Gastrocnemius medialis (tissue), 4 donors: ENCODE data around the gene LYST.

ENCODE experiments used
- POLR2A ChIP-seq, 2 donors: fragments of 450-650 bp; IDR thresholded peaks; one replicate each; pipeline ENCODE4 v1.6.1; 2017; ENCODE audit warnings: antibody characterized with exemption in 2 of 2, mild to moderate bottlenecking in 2 of 2, moderate library complexity in 2 of 2
- TF ChIP-seq, protein P1 (sequence below), 5 experiments: fragments of 450-650 bp in 3 of 5; fragments of 200-600 bp in 2 of 5; sonication (generic) in 2 of 5; IDR thresholded peaks in 4 of 5; conservative IDR thresholded peaks in 1 of 5; 1 replicate in 4 of 5; 2 replicates in 1 of 5; pipeline ENCODE4 v1.5.1; 2016 to 2019; ENCODE audit warnings: antibody characterized with exemption in 5 of 5, mild to moderate bottlenecking in 3 of 5, moderate library complexity in 3 of 5

GRCh38 chr1:235757587-235758096 lies 109.1 kb downstream of the LYST start:
- TF ChIP-seq, protein P1, sequence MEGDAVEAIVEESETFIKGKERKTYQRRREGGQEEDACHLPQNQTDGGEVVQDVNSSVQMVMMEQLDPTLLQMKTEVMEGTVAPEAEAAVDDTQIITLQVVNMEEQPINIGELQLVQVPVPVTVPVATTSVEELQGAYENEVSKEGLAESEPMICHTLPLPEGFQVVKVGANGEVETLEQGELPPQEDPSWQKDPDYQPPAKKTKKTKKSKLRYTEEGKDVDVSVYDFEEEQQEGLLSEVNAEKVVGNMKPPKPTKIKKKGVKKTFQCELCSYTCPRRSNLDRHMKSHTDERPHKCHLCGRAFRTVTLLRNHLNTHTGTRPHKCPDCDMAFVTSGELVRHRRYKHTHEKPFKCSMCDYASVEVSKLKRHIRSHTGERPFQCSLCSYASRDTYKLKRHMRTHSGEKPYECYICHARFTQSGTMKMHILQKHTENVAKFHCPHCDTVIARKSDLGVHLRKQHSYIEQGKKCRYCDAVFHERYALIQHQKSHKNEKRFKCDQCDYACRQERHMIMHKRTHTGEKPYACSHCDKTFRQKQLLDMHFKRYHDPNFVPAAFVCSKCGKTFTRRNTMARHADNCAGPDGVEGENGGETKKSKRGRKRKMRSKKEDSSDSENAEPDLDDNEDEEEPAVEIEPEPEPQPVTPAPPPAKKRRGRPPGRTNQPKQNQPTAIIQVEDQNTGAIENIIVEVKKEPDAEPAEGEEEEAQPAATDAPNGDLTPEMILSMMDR (IDR thresholded peaks at IDR 0.05 in 4 of 5, conservative IDR thresholded peaks at IDR 0.05 in 1 of 5) = no peak
- TF ChIP-seq POLR2A (IDR thresholded peaks at IDR 0.05) = no peak
